ENCODE results near the gene OLFML1. TPM values are rescaled to one million over a fixed set of nuclear protein-coding genes. Genes with fewer than 3 reads are reported as not detected.

The OLFML1 gene
- not detected for total RNA-seq
- total RNA-seq (2013) = not detected

DNA sequence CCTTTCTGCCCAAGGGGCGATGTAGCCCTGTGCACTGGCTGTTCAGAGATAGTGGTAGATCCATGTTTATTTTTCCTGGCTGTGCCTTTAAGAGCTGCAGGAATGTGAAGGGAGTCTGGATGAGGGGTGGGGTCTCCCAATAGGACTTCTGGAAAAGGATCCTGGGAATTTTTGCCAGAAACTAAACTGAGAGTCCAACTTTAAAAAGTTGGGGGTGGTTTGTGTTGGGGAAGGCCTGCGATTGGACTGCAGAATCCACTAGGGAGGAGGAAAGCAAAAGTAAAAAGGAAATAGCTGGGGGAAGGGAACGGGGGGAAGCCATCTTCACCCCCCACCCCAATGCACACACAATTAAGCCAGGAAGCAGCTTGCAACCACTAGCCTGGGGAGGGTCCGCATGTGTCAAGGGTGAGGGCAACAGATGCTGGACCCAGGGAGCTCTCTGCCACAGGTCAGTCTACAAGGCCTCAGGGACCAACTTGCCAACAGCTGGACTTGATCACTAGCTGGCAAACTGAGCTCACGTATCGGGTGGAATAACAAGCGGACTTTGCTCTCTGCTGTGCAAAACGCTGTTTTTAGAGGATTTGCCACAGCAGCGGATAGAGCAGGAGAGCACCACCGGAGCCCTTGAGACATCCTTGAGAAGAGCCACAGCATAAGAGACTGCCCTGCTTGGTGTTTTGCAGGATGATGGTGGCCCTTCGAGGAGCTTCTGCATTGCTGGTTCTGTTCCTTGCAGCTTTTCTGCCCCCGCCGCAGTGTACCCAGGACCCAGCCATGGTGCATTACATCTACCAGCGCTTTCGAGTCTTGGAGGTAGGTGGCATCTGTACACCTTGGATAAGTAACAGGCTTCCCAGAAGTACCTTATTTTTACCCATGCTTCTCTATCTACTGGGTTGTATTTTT is at the start of gene OLFML1:
OLFML1 (plus strand) TSS at position 321 of the 912 bp plus-strand sequence; CDS start at position 691, 370 bp downstream.
- Mint-ChIP-seq H3K36me3 (no peaks in the 10 kb centered on the region), H3K27ac (no peak within 1 kb of the TSS), H3K4me1 (no peaks in the 10 kb centered on the region), H3K9me3 (no peaks in the 10 kb centered on the region), H3K27me3 (ENCODE audit: low read depth in 2 of 2) (no peaks in the 10 kb centered on the region), H3K4me3 (no peak within 1 kb of the TSS)
- 96% methylated on average over 14 of the region's 15 CpGs for WGBS (ENCODE audit: insufficient coverage)
- intact Hi-C loops (cut with micrococcal nuclease) = no loop called here
- ATAC-seq (no peak), DNase-seq (no peak)
- no peaks in the 10 kb centered on the region for H3K9me3 ChIP-seq (ENCODE audit: control insufficient read depth, insufficient read depth, low read length)
- TF ChIP-seq, protein P1, sequence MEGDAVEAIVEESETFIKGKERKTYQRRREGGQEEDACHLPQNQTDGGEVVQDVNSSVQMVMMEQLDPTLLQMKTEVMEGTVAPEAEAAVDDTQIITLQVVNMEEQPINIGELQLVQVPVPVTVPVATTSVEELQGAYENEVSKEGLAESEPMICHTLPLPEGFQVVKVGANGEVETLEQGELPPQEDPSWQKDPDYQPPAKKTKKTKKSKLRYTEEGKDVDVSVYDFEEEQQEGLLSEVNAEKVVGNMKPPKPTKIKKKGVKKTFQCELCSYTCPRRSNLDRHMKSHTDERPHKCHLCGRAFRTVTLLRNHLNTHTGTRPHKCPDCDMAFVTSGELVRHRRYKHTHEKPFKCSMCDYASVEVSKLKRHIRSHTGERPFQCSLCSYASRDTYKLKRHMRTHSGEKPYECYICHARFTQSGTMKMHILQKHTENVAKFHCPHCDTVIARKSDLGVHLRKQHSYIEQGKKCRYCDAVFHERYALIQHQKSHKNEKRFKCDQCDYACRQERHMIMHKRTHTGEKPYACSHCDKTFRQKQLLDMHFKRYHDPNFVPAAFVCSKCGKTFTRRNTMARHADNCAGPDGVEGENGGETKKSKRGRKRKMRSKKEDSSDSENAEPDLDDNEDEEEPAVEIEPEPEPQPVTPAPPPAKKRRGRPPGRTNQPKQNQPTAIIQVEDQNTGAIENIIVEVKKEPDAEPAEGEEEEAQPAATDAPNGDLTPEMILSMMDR (IDR thresholded peaks at IDR 0.05) = no peak
- no peaks in the 10 kb centered on the region for H3K27me3 ChIP-seq (ENCODE audit: control insufficient read depth, insufficient read depth, low read length)
- no peaks in the 10 kb centered on the region for H3K4me1 ChIP-seq (ENCODE audit: control insufficient read depth, insufficient read depth, low read length)
- no peaks in the 10 kb centered on the region for H3K36me3 ChIP-seq (ENCODE audit: control insufficient read depth, insufficient read depth, low read length)
- H3K27ac ChIP-seq (ENCODE audit: low read length) = no peak within 1 kb of the TSS
- no peak within 1 kb of the TSS for H3K4me3 ChIP-seq (ENCODE audit: low read length)

DNA sequence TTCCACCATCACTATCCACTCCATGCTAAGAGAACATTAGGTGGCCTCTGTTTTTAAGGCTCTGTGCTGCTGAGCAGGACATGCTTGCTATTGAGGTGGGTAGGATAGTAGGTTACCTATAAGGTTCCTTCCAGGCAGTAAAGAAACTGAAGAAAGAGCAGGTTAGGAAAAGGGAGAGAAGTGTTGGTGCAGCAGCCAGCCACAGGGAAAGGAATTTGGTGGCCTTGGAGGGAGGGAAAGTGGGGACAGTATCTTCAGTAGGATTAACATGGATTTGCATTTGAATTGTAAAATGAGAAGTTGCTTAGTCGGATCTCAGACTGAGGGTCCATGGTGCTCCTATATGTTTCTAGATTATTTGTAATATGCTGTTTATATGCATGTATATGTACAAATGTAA is 49.2 kb upstream of the OLFML1 start:
- no peaks in the 10 kb centered on the region for H3K36me3 Mint-ChIP-seq
- Histone ChIP-seq H3K4me3 (ENCODE audit: low read length) (no peak overlapping the region), H3K36me3 (ENCODE audit: control insufficient read depth, insufficient read depth, low read length) (no peaks in the 10 kb centered on the region), H3K27me3 (ENCODE audit: control insufficient read depth, insufficient read depth, low read length) (no peaks in the 10 kb centered on the region), H3K9me3 (ENCODE audit: control insufficient read depth, insufficient read depth, low read length) (no peaks in the 10 kb centered on the region), H3K4me1 (ENCODE audit: control insufficient read depth, insufficient read depth, low read length) (peaks cover 6% of the 10 kb centered on the region), H3K27ac (ENCODE audit: low read length) (no peak overlapping the region)
- H3K4me1 Mint-ChIP-seq = peaks cover 20 to 21% of the 10 kb centered on the region in 2 donors
- intact Hi-C loops (cut with micrococcal nuclease) = no loop called here
- H3K4me3 Mint-ChIP-seq = peak overlapping the region; percentile 59
- H3K27me3 Mint-ChIP-seq (ENCODE audit: low read depth in 2 of 2) = peaks cover 0 to 2% of the 10 kb centered on the region in 2 donors
- peak overlapping the region; percentile 77 to 85 for H3K27ac Mint-ChIP-seq
- 92% methylated on average over 1 of the region's 1 CpG for WGBS (ENCODE audit: insufficient coverage)
- TF ChIP-seq, protein P1 (IDR thresholded peaks at IDR 0.05) = no peak
- H3K9me3 Mint-ChIP-seq = no peaks in the 10 kb centered on the region
- ATAC-seq (no peak), DNase-seq (no peak)

DNA sequence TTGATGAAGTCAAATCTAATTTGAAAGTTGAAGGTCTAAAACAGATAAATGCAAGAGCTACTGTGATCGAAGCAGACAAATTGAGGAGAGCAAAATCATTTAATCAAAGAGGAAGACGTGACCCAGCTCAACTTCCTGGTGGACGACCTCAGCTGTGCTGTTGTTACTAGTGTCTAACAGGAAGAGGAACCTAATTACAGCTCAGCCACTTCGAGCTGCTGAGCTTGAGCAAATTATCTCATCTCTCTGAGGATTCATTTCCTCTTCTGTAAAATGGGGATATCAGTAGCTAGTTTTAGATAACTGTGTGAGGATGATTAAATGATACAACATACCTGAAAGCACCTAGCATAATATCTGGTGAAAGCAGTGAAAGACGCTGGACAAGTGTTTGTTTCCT is 48.6 kb upstream of the OLFML1 start:
- intact Hi-C loops (cut with micrococcal nuclease) = no loop called here
- H3K4me3 Mint-ChIP-seq = peak overlapping the region; percentile 59
- Histone ChIP-seq H3K4me3 (ENCODE audit: low read length) (no peak overlapping the region), H3K4me1 (ENCODE audit: control insufficient read depth, insufficient read depth, low read length) (peaks cover 6% of the 10 kb centered on the region), H3K9me3 (ENCODE audit: control insufficient read depth, insufficient read depth, low read length) (no peaks in the 10 kb centered on the region), H3K36me3 (ENCODE audit: control insufficient read depth, insufficient read depth, low read length) (no peaks in the 10 kb centered on the region), H3K27ac (ENCODE audit: low read length) (peak overlapping the region; percentile 13), H3K27me3 (ENCODE audit: control insufficient read depth, insufficient read depth, low read length) (no peaks in the 10 kb centered on the region)
- DNase-seq = peak in 1 of 2 donors; percentile 50
- TF ChIP-seq, protein P1 (IDR thresholded peaks at IDR 0.05) = no peak
- H3K27me3 Mint-ChIP-seq (ENCODE audit: low read depth in 2 of 2) = no peaks in the 10 kb centered on the region
- no peaks in the 10 kb centered on the region for H3K36me3 Mint-ChIP-seq
- H3K9me3 Mint-ChIP-seq = no peaks in the 10 kb centered on the region
- peak overlapping the region; percentile 77 to 85 for H3K27ac Mint-ChIP-seq
- 0% methylated on average over 4 of the region's 5 CpGs for WGBS (ENCODE audit: insufficient coverage)
- ATAC-seq = peak; percentile 71 to 92 (median 79)
- peaks cover 20 to 21% of the 10 kb centered on the region in 2 donors for H3K4me1 Mint-ChIP-seq

All from natural killer cell (primary cell).